H1 (cell line): ENCODE results near the gene GPRIN1. TPM values are rescaled to one million over a fixed set of nuclear protein-coding genes. Genes with fewer than 3 reads are reported as not detected.

Source experiments
- EP300 ChIP-seq, 2 experiments: IDR thresholded peaks; 1 replicate in 1 of 2; 2 replicates in 1 of 2; pipeline ENCODE4 v1.6.1; 2011 to 2012; ENCODE audit warnings: low read depth in 2 of 2, low read length in 2 of 2, mild to moderate bottlenecking in 2 of 2, borderline replicate concordance in 1 of 2, inconsistent platforms in 1 of 2, moderate library complexity in 1 of 2
- HDAC2 ChIP-seq, 2 experiments: fragments of 300-600 bp in 1 of 2; sonication (generic) in 1 of 2; IDR thresholded peaks; 2 replicates each; pipeline ENCODE4 v1.6.1; 2011 to 2012; ENCODE audit warnings: low read depth in 2 of 2, low read length in 2 of 2, mild to moderate bottlenecking in 2 of 2, moderate library complexity in 2 of 2, borderline replicate concordance in 1 of 2, inconsistent platforms in 1 of 2
- NANOG ChIP-seq: IDR thresholded peaks from 2 replicates; pipeline ENCODE4 v1.6.1; 2011; ENCODE audit warnings: low read length, low read depth, mild to moderate bottlenecking, inconsistent platforms; ENCODE audit not compliant: insufficient read depth, poor library complexity, severe bottlenecking
- POU5F1 ChIP-seq: IDR thresholded peaks from 2 replicates; pipeline ENCODE4 v1.6.1; 2011; ENCODE audit warnings: low read depth, mild to moderate bottlenecking, low read length, moderate library complexity
- RFX5 ChIP-seq: IDR thresholded peaks from 2 replicates; pipeline ENCODE4 v1.6.1; 2011; ENCODE audit warnings: low read depth, low read length, improper control_type of control experiment, borderline replicate concordance
- SUZ12 ChIP-seq: fragments of 200-600 bp; sonication (generic); IDR thresholded peaks from 2 replicates; pipeline ENCODE4 v1.6.1; 2012; ENCODE audit warnings: mild to moderate bottlenecking, inconsistent platforms, low read length, moderate library complexity, mixed read lengths
- TAF7 ChIP-seq: optimal IDR thresholded peaks from 2 replicates; pipeline ENCODE3; 2011; ENCODE audit warnings: low read depth, mild to moderate bottlenecking, inconsistent platforms, low read length, moderate library complexity, borderline replicate concordance
- TBP ChIP-seq: IDR thresholded peaks from 2 replicates; pipeline ENCODE4 v1.6.1; 2011; ENCODE audit warnings: low read depth, low read length, improper control_type of control experiment
- TEAD4 ChIP-seq: IDR thresholded peaks from 2 replicates; pipeline ENCODE4 v1.6.1; 2012; ENCODE audit warnings: low read depth, low read length, inconsistent platforms, mixed read lengths
- polyA plus RNA-seq, 7 experiments: library from polyadenylated mRNA; depleted of rRNA in 3 of 7; stranded (reverse) in 5 of 7; unstranded in 2 of 7; fragments of >200 nt in 5 of 7; fragments of 200-250 nt in 2 of 7; gene quantifications; 1 replicate in 5 of 7; 2 replicates in 1 of 7; 4 replicates in 1 of 7; pipeline versions ENCODE4 v1.2.1 to v1.2.3, GENCODE V29; 2011 to 2013; ENCODE audit warnings: missing spikeins in 2 of 7, mixed read lengths in 2 of 7
- total RNA-seq: library from RNA; stranded (reverse); fragmentation: NEBNext Ultra II Directional; extraction: Animal tissue kit (Norgen Biotek cat#: 25700); gene quantifications from 2 replicates; pipeline ENCODE4 v1.2.1, GENCODE V29; 2021

The GPRIN1 gene
- total and polyA plus RNA-seq, 2 of the 8 experiments (the other 6 are each of a cell fraction or from before 2014, with no cell fraction given): 3.3 to 12.0 TPM

DNA sequence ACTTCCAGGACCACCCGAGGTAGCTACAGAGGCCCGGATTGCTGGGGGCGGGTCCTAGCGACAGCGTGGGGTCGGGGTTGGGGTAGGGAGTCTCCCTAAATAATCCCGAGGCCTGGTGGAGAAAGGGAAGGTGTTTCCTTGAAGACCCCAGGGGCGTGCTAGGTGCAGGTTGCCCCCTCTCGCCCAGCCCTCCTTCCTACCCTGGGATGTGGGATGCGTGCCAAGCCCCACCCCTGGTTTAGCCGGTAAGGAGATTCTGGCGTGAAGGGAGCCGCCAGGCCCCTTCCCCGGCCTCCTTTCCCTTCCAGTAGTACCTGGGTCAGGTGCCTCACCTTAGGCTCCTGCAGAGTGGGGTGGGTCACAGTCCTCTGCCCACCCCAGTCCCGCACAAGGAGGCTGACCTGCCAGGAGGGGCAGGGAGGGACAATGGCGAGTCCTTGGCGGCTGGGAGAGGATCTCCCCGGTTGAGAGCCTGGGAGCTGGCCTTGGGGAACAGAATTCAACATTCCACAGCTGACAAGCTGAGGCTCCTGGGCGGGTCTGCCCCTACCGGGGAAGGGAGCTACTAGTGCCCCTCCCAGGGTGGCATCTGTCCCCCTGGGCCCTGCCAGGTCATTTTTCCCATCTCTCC lies 38.0 kb upstream of the GPRIN1 start (continued):
- no peak for TF ChIP-seq RFX5
- TF ChIP-seq NANOG: no peak
- TF ChIP-seq POU5F1: no peak
- TF ChIP-seq HDAC2 (IDR thresholded peaks at IDR 0.05; ENCODE audit: borderline replicate concordance in 1 of 2, low read depth in 2 of 2, low read length in 2 of 2): no peak
- no peak for TF ChIP-seq EP300 (IDR thresholded peaks at IDR 0.05; ENCODE audit: borderline replicate concordance in 1 of 2, low read depth in 2 of 2, low read length in 2 of 2)
- TF ChIP-seq TEAD4: 0 out of 2 replicates have a peak, but pooled peaks have one; percentile 10
- TF ChIP-seq TAF7: no peak
- TF ChIP-seq TBP: no peak
- TF ChIP-seq SUZ12: no peak
